ENCODE results near the gene ROR2.

ROR2 gene

DNA sequence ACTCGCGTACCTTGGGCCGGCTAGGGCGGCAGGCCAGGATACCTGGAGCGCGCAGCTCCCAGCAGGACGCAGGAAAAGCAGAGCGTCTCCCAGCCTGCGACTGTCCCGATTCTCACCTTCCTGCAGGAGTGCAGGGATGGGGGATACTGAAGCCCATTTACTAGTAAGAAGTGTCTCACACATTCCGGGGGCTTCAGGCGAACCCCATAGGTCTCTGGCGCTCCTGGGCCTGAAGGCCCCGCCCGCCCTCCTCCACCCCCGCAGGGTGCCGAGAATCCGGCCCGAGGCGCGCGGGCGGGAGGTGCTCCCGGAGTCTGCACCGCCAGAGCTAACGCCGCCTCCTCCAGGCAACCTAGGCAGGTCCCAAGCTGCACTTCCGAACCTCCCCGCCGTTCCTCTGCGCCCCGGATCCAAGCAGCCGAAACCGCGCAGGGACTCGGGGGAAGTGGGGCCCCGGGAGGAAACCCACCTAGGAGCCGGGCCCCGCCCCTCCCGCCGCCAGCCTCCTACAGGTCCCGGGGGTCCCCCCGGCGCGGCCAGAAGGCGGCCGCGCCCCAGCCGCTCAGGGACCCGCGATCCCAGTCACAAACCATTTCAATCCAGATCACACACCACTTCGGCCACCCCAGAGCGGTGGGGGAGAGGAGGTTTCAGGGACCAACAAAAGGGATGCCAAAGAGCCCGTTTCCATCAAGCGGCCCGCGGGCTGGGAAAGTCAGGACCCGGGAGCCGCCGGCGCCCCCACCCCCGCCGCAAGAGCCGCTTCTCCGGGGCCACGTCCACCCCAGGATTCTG lies 1.2 kb downstream of the ROR2 start:
- DNase-seq (ENCODE audit: low read depth, low spot score): peak; percentile 85

- DNase-seq (ENCODE audit: low read depth, low spot score): peak; percentile 80
Observed at GRCh38 chr9:91948101-91948596, 1.9 kb downstream of the ROR2 start.

GRCh38 chr9:91946653-91947488 lies 3.2 kb downstream of the ROR2 start:
- no peak for DNase-seq (ENCODE audit: low read depth, low spot score)

GRCh38 chr9:91946196-91946595 lies 3.8 kb downstream of the ROR2 start:
- no peak for DNase-seq (ENCODE audit: low read depth, low spot score)

DNA sequence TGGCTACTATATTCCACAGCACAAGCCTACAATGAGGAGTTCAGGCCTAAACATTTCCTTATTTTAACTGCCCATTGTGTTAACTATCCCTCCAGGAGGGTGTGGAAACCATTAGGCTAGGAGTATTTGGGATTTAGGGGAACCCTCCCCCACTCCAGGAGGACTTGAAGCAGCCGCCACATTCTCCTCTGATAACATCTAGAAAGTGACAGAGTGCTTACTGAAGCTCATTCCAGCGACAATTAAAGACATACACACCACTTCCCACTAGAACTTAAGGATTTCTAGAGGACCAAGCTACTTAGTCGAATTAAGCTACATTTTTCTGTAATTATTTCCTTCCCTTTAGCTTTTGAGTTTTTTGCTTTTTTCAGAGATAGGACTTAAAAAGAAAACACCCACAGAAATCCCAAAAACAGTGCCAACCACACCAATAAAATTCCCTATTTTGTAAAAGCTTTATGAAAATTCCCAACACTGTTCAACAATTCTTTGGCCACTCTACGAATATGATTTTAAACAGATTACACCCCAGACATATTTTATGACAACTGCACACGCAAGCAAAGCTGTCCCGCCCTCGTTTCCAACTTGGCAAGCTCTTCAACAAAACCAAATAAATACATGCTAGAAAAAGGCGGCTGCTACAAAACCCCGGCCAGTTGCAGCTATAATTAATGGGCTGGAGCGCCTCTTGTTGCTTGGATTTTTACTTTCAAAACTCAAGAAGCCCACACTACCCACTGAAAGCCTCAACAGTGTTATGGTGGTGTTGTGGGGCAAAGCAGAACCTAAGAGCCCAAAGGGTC lies 4.5 kb downstream of the ROR2 start:
- peak; percentile 64 for DNase-seq (ENCODE audit: low read depth, low spot score)

DNA sequence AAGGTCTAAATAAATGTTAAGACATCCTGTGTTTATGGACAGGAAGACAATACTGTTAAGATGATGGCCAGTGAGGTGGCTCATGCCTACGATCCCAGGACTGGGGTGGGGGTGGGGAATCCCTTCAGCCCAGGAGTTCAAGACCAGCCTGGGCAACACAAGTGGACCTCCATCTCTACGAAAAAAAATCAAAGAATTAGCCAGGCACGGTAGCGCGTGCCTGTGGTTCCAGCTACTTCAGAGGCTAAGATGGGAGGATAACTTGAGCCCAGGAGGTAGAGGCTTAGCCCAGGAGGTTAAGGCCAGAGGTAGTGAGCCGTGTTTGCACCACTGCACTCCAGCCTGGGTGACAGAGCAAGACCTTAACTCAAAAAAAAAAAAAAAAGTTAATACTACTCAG lies 5.3 kb downstream of the ROR2 start:
- DNase-seq (ENCODE audit: low read depth, low spot score): no peak

GRCh38 chr9:91943478-91944470 lies 6.3 kb downstream of the ROR2 start:
- DNase-seq (ENCODE audit: low read depth, low spot score): no peak

GRCh38 chr9:91942201-91942600 lies 7.8 kb downstream of the ROR2 start:
- no peak for DNase-seq (ENCODE audit: low read depth, low spot score)

DNA sequence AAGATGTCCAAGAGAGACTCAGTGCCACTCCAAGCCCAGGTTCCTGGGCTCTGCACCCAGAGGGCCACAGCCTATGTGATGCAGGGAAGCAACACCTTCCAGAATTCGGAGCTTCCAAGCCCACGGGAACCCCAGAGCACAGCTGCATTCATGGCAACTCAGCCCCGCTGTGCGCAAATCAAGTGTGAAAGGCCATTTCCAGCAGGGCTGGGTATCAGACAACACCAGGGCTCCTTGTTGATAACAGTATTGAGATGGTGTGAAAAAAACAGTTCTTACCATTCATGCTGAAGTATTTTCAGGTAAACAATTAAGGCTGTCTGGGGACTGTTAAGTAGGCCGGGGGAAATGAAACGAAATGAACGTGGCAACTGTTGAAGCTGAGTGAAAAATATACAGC lies 10.1 kb downstream of the ROR2 start:
- peak; percentile 51 for DNase-seq (ENCODE audit: low read depth, low spot score)

- DNase-seq (ENCODE audit: low read depth, low spot score): no peak
Observed at GRCh38 chr9:91937727-91938126, 12.3 kb downstream of the ROR2 start.

- DNase-seq (ENCODE audit: low read depth, low spot score): no peak
Observed at GRCh38 chr9:91937056-91937455, 13.0 kb downstream of the ROR2 start.

DNA sequence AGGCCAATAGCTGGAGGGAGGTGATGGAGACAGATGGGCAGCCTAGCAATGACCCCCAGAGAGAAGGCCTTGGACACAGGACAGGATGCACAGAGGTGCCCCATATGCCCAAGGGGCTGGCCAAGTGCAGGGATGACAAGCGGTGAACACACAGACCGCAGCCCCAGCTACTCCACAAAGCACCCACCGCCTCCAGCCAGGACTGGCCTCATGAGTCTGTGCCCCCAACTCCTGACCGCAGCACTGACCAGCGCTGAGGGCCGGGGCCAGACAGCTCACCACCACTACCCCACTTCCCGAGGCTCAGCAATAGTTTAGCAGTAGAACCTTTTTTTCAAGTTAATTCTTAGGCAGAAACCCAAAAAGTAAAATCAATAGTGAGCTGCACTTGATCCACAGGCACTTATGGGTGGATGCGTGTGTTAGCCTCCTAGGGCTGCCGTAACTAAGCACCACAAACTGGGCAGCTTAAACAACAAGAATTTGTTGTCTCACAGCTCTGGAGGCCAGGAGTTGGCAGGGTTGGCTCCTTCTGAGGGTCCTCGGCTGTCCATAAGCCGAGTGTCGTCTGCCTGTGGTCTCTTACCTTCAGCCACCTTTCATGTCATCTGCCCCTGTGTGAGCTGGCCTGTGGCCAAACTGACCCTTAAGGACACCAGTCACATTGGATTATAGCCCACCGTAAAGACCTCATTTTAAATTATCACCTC lies 14.1 kb downstream of the ROR2 start:
- no peak for DNase-seq (ENCODE audit: low read depth, low spot score)

GRCh38 chr9:91935066-91935749 lies 14.8 kb downstream of the ROR2 start:
- DNase-seq (ENCODE audit: low read depth, low spot score): peak; percentile 89

GRCh38 chr9:91934654-91935053 lies 15.4 kb downstream of the ROR2 start:
- DNase-seq (ENCODE audit: low read depth, low spot score): no peak

- no peak for DNase-seq (ENCODE audit: low read depth, low spot score)
Observed at GRCh38 chr9:91933556-91934352, 16.3 kb downstream of the ROR2 start.

DNA sequence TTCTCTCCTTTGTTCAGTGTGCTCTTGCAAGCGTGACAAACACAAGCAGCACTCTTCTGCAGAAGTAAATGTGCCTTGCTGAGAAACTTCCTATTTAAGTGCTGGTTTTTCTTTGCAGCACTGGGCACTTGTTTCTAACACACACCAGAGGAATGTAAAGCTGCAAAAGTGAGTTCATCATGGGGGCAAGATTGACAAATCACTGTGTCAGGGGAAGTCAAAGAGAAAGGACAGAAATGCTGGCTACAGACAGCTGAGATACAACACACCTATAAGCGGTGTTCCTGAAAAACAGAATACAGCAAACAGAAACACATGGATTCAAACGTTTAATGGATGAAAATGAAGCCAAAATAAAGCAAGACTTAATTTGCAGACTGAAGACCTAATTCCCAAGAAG lies 19.6 kb downstream of the ROR2 start:
- DNase-seq (ENCODE audit: low read depth, low spot score): no peak

GRCh38 chr9:91929331-91929730 lies 20.7 kb downstream of the ROR2 start:
- DNase-seq (ENCODE audit: low read depth, low spot score): no peak

- DNase-seq (ENCODE audit: low read depth, low spot score): no peak
Observed at GRCh38 chr9:91927922-91928510, 22.0 kb downstream of the ROR2 start.

Data from ELF-1 (cell line).